ENCODE measurements around the gene ZNF608. TPM values are rescaled to one million over a fixed set of nuclear protein-coding genes. Genes with fewer than 3 reads are reported as not detected.

ZNF608 gene
- total and polyA plus RNA-seq, 2 donors (not counting 3 experiments of a cell fraction or from before 2014, with no cell fraction given), result 16.2 to 33.6 TPM

- Histone ChIP-seq H3K27ac (ENCODE audit: insufficient read depth, low read depth, low read length) (no peak overlapping the region), H3K4me1 (ENCODE audit: control insufficient read depth, extremely low read depth, insufficient read depth, low read length) (no peaks in the 10 kb centered on the region), H3K36me3 (ENCODE audit: control insufficient read depth in 2 of 2, extremely low read depth in 1 of 2, insufficient read depth in 2 of 2, low read length in 2 of 2) (no peaks in the 10 kb centered on the region), H3K27me3 (ENCODE audit: control insufficient read depth in 2 of 2, insufficient read depth in 2 of 2, low read length in 2 of 2) (no peaks in the 10 kb centered on the region), H4K20me1 (replicated peaks; ENCODE audit: control insufficient read depth, extremely low read depth, insufficient read depth, low read length) (no peaks in the 10 kb centered on the region), H2AFZ (ENCODE audit: low read depth, low read length) (no peak overlapping the region), H3K4me3 (replicated peaks in 1 of 3; ENCODE audit: insufficient read depth in 1 of 3, low read depth in 1 of 3, low read length in 3 of 3) (no peak overlapping the region), H3K79me2 (ENCODE audit: control insufficient read depth, insufficient read depth, low read length) (no peaks in the 10 kb centered on the region), H3K9ac (replicated peaks; ENCODE audit: extremely low read depth, insufficient read depth, low read length) (no peak overlapping the region), H3K9me3 (replicated peaks; ENCODE audit: control insufficient read depth, insufficient read depth, low read length) (no peaks in the 10 kb centered on the region), H3K9me1 (replicated peaks; ENCODE audit: control insufficient read depth, extremely low read depth, insufficient read depth, low read length) (no peaks in the 10 kb centered on the region), H3K4me2 (ENCODE audit: insufficient read depth, low read length) (no peak overlapping the region)
- DNase-seq (ENCODE audit: low read depth, low spot score) (no peak), FAIRE-seq (no peak)
- intact Hi-C loops (cut with micrococcal nuclease), result no loop called here
- ChIA-PET CTCF (no interaction called here), POLR2A (no interaction called here)
- BruUV-seq (replicated peaks), result no TSS peak
- no peak for TF ChIP-seq POLR2AphosphoS5 (IDR thresholded peaks at IDR 0.05; ENCODE audit: insufficient read depth, low read depth, low read length)
- TF ChIP-seq EZH2 (IDR thresholded peaks at IDR 0.05; ENCODE audit: borderline replicate concordance, low read depth, low read length, severe bottlenecking), result no peak
- TF ChIP-seq POLR2A (IDR thresholded peaks at IDR 0.05; ENCODE audit: low read depth, low read length), result no peak
- no peak for TF ChIP-seq MYC (IDR thresholded peaks at IDR 0.05; ENCODE audit: low read depth, low read length)
- TF ChIP-seq JUN (IDR thresholded peaks at IDR 0.05; ENCODE audit: borderline replicate concordance, insufficient read depth, insufficient read length, low read depth), result no peak
- no peak for TF ChIP-seq FOS (IDR thresholded peaks at IDR 0.05; ENCODE audit: borderline replicate concordance, insufficient read depth, low read length)
- TF ChIP-seq MAX (IDR thresholded peaks at IDR 0.05; ENCODE audit: insufficient read depth, insufficient read length), result no peak
- TF ChIP-seq CTCF (IDR thresholded peaks at IDR 0.05; ENCODE audit: extremely low read depth in 1 of 2, insufficient read depth in 1 of 2, low read depth in 1 of 2, low read length in 2 of 2), result no peak
- no peak for TF ChIP-seq GATA2 (IDR thresholded peaks at IDR 0.05; ENCODE audit: insufficient read depth, insufficient read length, low read depth, low read length)
- dilution Hi-C loops (cut with MboI; ENCODE audit: extremely low pct_ligation_motif_present, low sequenced_read_pairs), result no loop called here
Measured at GRCh38 chr5:124761010-124761409, 14.6 kb upstream of the ZNF608 start.
